BE2C (cell line): Measurements from ENCODE around the gene SAYSD1.
"Not testable (repeated sequence)": the region's sequence is repeated elsewhere in the genome, so short reads cannot be mapped to it uniquely, and the experiment has no call there.

Source experiments
- DNase-seq: peaks from one replicate; pipeline ENCODE4 v3.0.0-alpha.2; 2020
- H3K27me3 ChIP-seq: fragments of 250-450 bp; sonication (Bioruptor Pico); 2 replicates; pipeline ENCODE4 v1.5.1; 2020; ENCODE audit warnings: mild to moderate bottlenecking
- H3K36me3 ChIP-seq: fragments of 250-450 bp; sonication (Bioruptor Pico); 2 replicates; pipeline ENCODE4 v1.5.1; 2020; ENCODE audit warnings: mild to moderate bottlenecking
- H3K4me1 ChIP-seq: fragments of 250-450 bp; sonication (Bioruptor Pico); 2 replicates; pipeline ENCODE4 v1.5.1; 2020
- H3K4me3 ChIP-seq: 2 replicates; pipeline ENCODE4 v1.5.1; 2011; ENCODE audit warnings: low read depth, low read length
- H3K9me3 ChIP-seq: fragments of 250-450 bp; sonication (Bioruptor Pico); 2 replicates; pipeline ENCODE4 v1.5.1; 2020
- CTCF ChIP-seq: IDR thresholded peaks from 2 replicates; pipeline ENCODE4 v1.5.1; 2012; ENCODE audit warnings: mild to moderate bottlenecking, low read depth, low read length

The SAYSD1 gene

GRCh38 chr6:39151211-39151610 lies 36.2 kb upstream of the SAYSD1 start:
- DNase-seq, result no peak
- no peak for TF ChIP-seq CTCF
- H3K27me3 ChIP-seq, result peaks cover 35% of the 10 kb centered on the region
- H3K4me3 ChIP-seq, result no peak overlapping the region
- no peaks in the 10 kb centered on the region for H3K4me1 ChIP-seq
- H3K9me3 ChIP-seq, result no peaks in the 10 kb centered on the region
- no peaks in the 10 kb centered on the region for H3K36me3 ChIP-seq

GRCh38 chr6:39144481-39145173 lies 29.6 kb upstream of the SAYSD1 start:
- no peak for TF ChIP-seq CTCF
- Histone ChIP-seq H3K36me3 (no peaks in the 10 kb centered on the region), H3K4me1 (peaks cover 3% of the 10 kb centered on the region; the same call in 1 of the 2 replicates), H3K4me3 (no peak overlapping the region), H3K27me3 (peaks cover 9% of the 10 kb centered on the region), H3K9me3 (no peaks in the 10 kb centered on the region)
- no peak for DNase-seq

GRCh38 chr6:39143238-39143930 lies 28.4 kb upstream of the SAYSD1 start:
- Histone ChIP-seq H3K36me3 (no peaks in the 10 kb centered on the region), H3K9me3 (no peaks in the 10 kb centered on the region), H3K4me3 (no peak overlapping the region), H3K4me1 (peaks cover 3% of the 10 kb centered on the region; the same call in 1 of the 2 replicates), H3K27me3 (peaks cover 9% of the 10 kb centered on the region)
- no peak for DNase-seq
- no peak for TF ChIP-seq CTCF

- Histone ChIP-seq H3K27me3 (peaks cover 4% of the 10 kb centered on the region; the same call in 1 of the 2 replicates), H3K4me3 (no peak overlapping the region), H3K36me3 (no peaks in the 10 kb centered on the region), H3K4me1 (peaks cover 3% of the 10 kb centered on the region; the same call in 1 of the 2 replicates), H3K9me3 (no peaks in the 10 kb centered on the region)
- no peak for DNase-seq
- no peak for TF ChIP-seq CTCF
Measured at GRCh38 chr6:39140556-39141167, 25.7 kb upstream of the SAYSD1 start.

- H3K36me3 ChIP-seq, result no peaks in the 10 kb centered on the region
- peaks cover 4% of the 10 kb centered on the region; the same call in 1 of the 2 replicates for H3K27me3 ChIP-seq
- H3K4me1 ChIP-seq, result no peaks in the 10 kb centered on the region
- TF ChIP-seq CTCF, result no peak
- H3K9me3 ChIP-seq, result no peaks in the 10 kb centered on the region
- H3K4me3 ChIP-seq, result no peak overlapping the region
- DNase-seq, result no peak
Measured at GRCh38 chr6:39137245-39137644, 22.3 kb upstream of the SAYSD1 start.

- not testable (repeated sequence) for H3K4me1 ChIP-seq, H3K36me3 ChIP-seq, H3K4me3 ChIP-seq, H3K27me3 ChIP-seq, DNase-seq, H3K9me3 ChIP-seq
Measured at GRCh38 chr6:39136207-39136606, 21.2 kb upstream of the SAYSD1 start.

GRCh38 chr6:39134761-39135160 lies 19.8 kb upstream of the SAYSD1 start:
- H3K9me3 ChIP-seq, H3K4me3 ChIP-seq, H3K27me3 ChIP-seq, H3K36me3 ChIP-seq, DNase-seq, H3K4me1 ChIP-seq: not testable (repeated sequence)
